HG02798 (cell line): ENCODE measurements around the gene IGSF21.

Experiments used
- ATAC-seq: cut with Tn5 transposase; IDR thresholded peaks from one replicate; pipeline ENCODE4 v1.9.1; 2021; ENCODE audit warnings: mild to moderate bottlenecking; ENCODE audit not compliant: unreplicated experiment, poor library complexity

IGSF21 gene

DNA sequence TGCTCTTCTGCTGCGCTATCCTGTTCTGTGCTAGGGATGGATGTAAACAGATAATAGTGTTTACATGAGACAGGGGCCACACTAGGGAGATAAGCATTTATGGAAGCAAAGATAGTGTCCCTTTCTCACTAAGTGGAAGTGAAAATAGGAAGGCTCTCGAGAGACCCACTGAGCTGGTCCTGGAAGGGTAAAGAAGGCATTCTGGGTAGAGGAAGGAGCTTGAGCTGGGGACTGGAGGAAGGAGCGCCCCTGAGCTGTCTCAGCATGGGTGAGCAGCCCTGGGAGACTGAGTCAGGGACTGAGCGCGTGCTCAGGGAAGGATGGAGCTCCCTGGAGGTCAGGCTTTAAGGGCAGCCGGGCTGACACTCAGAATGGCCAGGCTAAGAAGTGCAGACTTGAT, 93.3 kb downstream of the IGSF21 start:
- ATAC-seq, result no peak

DNA sequence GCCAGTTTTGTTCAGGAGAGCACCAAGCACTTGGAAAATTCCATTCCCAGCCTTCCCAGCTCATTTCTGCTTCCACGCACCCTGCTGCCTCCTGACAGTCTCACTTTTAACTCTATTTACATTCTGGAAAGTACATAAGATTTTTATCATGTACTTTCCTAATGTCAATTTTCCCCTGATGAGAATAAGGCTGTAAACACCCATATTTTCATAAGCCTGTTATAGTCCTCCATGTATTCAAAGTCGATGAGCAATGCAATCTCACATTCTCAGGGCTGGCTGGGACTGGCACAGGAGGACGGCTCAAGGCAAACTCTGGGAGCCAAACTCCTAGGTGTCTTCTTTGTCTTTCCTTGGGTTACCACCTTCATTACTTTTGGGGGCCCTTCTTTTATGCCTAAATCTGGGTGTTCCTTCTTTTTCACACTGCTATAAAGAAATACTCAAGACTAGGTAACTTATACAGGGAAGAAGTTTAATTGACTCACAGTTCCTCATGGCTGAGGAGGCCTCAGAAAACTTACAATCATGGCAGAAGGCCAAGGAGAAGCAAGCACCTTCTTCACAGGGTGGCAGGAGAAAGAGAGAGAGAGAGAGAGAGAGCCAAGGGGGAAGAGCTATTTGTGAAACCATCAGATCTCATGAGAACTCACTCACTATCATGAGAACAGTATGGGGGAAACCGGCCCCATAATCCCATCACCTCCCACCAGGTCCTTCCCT, 94.6 kb downstream of the IGSF21 start:
- no peak for ATAC-seq

DNA sequence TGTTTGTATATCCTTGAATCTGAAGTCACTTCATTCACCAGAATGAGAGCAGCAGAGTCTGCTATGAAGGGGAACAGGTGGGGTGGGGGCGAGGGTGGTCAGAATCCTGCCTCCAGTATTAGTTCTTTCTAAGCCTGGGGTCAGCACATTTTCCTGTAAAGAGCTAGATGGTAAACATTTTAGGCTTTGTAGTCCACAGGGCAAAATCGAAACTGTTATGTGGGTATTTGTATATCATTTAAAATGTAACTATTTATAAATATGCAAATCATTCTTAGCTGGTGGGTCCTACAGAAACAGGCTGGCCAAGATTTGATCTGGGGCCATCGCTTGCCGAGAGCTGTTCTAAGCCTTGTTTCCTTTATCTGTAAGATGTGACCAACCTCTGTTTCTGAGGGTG, 96.0 kb downstream of the IGSF21 start:
- no peak for ATAC-seq

DNA sequence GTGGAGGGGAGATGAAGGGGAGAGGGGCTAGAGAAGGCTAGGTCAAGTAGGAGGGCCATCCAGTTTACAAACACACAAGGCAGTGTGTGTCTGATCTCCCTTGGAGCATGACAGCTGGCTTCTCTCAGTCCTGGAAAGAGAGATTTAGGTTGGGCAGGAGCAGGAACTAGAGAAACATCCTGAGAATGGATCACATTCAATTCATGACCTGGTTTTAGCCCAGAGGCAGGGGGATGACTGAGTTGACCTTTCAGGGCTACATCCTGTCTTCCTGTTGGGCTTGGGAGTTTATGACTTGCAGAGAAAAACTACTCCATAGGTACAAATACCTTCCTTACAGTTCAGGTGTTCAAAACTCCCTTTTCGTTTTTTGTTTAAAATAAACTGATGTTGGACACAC, 97.0 kb downstream of the IGSF21 start:
- no peak for ATAC-seq

DNA sequence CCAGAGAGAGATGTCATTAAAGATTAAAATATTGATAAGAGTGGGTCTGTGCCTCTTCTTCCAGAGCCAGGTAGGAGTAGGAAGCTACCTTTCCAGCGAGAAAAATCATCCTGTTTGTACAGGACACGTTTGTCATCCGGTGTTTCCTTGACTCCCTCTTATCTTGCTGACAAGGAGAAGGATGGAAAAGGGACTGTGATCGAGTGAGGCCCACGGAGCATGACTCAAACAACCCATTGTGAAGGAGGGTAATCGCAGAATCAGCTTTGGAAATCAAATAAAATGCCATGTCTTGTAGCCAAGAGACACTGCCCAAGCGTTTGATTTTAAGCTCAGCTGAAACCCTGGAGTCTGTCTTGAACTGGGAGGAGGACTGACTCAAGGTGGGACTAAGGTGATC, 97.7 kb downstream of the IGSF21 start:
- ATAC-seq, result no peak

DNA sequence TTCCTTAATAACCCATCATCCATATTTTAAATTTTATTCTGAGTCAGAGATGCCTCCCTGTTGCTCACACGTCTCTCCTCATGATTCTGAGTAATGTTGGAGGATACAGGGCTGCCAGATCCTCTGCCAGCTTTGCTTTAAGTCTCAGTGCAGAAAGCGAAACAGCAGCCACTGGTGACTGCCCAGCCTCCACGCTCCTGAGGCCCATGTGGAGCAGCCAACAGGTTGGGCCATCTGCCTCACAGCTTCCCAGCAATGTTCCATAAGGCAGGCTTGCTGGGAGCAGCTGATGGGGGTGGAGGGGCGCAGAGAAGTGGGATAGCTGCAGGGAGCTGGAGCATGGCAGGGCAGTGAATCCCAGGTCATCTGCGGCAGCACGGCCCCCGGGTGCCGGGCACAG, 104.2 kb downstream of the IGSF21 start:
- ATAC-seq, result no peak

DNA sequence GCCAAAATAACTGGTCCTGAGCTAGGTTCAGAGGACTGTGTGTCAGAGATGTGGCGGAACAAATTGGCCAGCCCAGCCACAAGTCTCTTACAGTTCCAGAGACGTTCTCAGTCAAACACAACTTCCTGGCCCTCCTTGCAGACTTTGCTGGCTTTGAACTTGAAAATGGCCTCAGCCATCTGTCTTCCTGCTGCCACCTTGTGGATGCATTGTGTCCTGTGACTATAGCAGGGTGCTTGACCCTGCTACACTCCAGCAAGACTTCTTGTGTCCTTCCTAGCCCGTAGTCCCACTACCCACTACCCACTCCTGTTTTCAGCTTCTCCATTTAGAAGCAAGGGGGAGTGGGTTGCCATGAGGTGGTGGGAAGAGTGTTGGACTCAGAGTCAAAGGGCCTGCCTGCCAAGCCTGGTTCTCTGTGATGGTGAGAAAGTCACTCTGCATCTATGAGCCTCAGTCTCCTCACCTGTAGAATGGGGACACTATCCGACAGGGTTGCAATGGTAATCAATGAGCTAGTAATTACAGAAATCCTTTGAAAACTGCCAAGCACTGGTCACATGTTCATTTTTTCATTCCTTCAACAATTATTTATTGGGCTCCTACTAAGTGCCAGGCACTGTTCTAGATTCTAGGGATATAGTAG, 109.9 kb downstream of the IGSF21 start:
- no peak for ATAC-seq

DNA sequence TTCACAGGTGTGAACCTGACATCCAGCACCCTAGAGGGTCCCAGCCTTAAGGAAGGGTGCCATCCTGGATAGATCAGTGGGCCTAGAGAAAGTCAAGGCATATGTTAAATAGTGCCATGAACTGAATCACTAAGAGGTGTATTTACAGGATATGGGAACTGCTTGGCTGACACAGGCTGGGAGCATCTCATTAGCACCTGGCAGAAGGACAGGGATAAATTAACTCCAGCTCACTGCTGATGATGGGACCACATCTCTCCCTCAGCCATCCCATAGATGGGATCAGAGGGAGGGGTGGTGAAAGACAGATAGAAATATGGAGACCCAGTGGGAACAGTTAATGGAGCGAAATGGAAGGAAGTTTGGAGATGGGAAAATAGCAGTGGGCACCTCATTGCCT, 122.0 kb downstream of the IGSF21 start:
- no peak for ATAC-seq

DNA sequence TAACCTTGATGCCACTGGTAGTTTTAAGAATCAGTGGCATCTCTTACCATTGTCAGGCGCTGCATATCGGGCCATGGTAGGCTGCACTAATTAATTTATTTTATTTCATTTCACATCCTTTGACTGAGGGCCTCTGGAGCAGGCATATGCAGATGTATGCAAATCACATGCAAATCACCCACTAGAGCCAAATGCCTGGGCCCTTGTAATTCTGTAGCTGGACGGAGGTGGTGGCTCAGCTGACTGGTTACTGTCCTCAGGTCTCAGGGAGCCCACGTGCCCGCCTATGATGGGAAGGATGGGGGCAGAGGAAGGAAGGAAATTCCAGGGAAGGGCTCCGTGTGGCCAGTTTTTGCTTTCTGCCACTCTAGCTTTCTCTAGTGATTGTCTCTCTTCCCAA, 122.7 kb downstream of the IGSF21 start:
- no peak for ATAC-seq

DNA sequence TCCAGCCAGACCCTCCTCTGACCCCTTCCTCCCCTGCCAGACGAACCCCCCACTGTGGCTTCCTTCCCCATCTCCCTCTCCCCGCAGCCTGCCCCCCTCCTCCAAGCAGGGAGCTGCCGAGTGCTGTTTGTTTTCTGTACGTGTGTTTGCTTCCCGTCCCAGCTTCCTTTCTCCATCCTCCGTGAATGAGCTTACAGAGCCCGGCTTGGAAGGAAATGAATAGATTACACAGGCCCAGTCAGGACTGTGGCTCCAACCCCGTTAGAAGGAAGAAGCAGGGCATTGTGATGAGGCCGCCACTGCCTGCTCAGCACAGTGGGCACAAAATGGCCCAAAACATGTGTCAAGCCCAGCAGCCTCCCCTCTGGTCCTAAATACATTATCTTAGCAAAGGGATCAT, 123.2 kb downstream of the IGSF21 start:
- no peak for ATAC-seq

DNA sequence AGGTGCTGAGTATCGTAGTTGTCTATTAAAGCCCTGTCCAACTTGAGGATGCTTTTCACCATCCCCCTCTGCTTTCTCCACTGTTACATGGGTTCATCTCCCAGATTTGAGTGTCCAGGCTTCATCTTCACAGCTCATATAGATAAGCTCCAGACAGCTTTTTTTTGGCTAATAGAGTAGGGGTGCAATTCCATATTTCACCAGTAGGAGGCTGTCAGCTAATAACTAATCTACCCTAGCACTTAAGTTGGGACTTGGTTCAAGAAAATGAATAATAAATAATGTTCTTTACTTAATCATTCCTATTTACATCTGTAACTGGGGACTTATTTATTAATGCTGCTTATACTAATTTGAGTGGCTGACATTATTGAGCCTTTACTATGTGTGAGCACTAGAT, 124.5 kb downstream of the IGSF21 start:
- no peak for ATAC-seq

DNA sequence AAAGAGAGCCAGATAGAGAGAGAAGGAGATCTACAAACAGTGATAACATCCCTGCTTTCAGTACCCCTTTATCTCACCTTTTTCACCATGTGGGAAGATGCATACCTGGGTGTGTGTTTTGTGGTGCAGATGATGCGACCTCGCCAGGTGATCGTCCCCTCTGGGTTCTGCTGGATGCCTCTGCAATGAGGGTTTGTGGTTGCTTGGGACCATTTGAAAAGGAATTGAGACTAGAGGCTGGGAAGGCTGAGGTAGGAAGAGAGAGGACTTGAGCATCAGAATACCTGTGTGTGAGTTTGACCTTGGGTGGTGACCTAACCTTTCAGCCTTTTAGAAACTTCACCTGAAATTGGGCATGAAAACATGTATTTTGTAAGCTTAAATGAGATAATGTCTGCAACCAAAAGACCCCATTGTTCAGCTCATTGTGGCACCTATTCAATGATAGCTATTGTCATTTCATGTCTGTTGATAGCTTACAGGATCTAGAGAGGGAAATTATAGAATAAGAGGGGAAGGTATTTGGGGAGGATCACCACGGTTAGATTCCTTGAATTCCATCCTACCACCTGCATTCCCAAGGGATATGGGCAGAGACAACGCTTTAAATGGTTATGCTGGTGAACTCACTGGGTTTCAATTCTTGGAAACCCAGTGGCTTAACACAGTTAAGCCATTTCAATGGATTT, 125.7 kb downstream of the IGSF21 start:
- no peak for ATAC-seq

DNA sequence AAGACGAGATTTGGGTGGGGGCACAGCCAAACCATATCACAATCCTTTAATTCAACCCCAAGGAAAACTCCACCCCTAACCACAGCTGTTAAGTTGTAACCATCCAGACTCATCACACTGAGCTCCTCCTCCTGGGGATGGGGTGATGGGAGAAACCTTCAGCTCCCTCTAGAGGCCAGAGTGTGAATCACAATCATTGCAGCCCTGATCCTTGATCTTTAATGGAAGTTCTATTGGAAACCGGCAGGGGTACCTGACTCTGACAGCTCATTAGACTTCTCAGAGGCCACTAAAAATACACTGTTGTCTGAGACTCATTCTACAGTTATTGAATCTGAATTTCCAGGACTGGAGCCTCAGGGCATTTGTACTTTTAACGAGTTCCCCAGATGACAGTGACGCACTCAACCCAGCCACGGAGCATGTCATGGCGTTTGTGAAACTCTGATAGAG, 127.2 kb downstream of the IGSF21 start:
- ATAC-seq, result no peak

DNA sequence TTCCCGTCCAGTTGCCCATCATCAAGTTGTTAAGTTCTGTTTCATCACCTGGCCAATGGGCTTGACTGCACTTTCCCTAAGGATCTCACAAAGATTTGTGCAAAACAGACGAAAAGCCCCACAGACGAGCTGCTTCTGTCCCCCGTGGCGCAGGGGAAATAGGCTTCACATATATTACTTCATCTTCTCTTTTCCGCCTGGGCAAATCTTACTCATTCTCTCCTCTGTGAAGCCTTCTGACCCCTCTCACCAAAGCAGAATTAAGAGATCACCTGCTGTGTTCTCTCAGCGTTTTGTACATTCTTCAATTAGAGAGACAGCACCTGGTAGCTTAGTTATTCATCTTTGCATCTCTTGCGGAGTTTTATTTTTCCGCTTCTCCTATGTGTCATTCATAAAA, 129.8 kb downstream of the IGSF21 start:
- ATAC-seq, result no peak

DNA sequence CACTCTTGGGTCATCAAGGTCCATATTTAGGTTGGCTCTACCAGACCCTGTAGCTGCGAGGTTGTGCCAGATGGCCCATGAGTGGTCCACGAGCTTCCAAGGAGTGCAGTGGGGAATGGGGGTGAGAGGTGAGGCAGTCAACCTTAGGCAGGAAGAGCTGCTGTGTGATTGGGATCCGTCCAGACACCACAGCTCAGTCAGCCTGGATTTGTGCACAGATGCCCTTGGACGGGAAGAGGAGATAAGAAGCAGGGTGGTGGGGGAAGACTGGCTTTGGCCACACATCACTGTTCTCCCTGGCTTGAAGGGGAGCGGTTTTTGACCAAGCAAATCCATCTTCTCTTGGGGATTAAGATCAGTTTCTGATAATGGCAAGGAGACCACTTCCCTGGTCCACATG, 130.6 kb downstream of the IGSF21 start:
- ATAC-seq, result no peak

DNA sequence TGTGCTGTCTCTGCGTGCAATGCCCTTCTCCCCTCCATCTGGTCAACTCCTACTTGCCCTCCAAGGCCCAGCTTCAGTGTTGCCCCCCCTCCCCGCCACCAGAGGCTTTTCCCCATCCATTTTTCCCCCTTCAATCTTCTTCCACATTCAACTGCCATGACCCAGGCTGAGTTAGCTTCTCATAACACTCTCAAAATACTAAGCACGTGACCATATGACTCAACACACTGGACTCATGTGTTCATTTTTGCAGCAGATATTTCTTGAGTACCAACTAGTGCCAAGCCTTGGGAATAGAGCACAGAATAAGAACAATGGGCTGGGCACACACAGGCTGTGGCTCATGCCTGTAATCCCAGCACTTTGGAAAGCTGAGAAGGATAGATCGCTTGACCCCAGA, 132.1 kb downstream of the IGSF21 start:
- no peak for ATAC-seq

DNA sequence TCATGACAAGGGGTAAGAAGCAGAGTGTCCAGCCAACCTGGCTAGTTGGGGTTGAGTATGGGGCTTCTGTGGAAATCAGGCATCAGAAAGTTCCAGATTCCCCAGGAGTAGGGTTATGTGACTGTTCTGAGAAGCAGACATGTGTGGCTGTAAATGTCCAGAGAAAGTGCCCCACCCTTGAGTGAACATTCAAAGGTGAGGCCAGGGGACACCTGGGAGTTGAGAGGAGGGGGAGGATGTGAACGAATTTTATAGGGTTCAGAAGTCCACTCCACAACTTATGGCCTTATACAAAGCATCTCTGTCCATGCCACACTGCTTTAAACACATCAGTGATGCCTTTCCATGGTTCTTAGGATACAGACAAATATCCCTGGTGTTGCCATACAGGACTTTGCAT, 133.3 kb downstream of the IGSF21 start:
- no peak for ATAC-seq

DNA sequence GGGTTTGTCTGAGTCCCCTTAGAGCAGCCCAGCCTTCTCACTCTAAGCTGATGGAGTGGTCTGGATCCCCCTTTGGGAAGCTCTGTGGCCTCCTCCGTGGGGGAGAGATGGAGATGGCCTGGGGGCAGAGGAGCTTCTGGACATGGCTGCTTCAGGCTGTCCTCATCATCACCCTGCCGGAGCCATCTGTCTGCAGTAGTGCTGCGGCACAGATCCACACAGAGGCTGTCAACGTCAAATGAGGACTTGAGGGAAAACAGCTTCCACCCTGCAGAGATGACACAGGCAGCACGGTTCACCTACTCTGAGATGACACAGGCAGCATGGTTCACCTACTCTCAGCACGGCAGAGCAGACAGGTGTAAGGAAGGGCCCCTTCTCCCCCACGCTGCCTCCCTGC, 134.3 kb downstream of the IGSF21 start:
- ATAC-seq, result no peak

DNA sequence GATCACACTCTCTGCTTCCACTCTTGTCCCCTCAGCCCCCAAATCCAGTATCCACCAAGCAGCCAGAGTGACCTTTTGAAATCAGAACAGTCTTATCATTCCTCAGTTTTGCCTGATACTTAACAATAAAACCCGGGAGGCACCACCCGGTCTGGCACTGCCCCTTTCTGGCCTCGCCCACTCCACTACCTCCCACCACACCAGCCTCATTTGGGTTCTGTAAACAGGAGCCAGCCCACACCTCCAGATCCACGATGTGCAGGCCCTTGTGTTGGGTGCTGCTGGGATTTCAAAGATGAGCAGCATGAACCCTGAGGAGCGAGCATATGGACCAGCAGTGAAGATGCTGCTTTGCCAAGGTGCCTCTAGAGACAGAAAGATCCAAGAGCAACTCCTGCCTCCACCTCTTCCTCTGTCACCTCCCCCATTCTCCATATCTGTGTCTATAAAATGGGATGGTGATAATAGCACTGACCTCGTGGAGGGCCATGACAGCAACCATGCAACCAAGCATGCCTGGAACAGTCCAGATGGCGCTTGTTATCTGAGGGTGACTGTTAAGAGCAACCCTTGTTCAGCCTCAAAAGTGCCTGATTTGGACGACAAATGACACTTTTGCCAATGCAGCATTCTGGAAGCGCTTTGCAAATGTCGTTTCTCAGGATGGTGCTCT, 136.0 kb downstream of the IGSF21 start:
- no peak for ATAC-seq

DNA sequence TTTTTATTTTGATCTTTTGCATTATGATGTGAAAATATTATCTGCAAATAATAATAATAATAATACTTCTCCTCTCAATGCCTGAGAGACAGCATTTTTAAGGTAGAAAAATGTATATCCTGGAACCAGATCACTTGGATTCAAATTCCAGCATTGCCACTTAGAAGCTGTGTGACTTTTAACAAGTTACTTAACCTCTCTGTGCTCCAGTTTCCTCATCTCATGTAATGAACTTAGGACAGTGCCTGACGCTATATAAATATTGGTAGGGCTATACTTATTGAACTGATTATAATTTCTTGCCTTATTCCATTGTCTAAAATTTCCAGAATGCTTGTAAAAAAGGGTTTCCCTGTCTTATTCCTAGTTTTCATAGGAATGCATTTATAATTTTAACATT, 137.2 kb downstream of the IGSF21 start:
- ATAC-seq, result no peak

DNA sequence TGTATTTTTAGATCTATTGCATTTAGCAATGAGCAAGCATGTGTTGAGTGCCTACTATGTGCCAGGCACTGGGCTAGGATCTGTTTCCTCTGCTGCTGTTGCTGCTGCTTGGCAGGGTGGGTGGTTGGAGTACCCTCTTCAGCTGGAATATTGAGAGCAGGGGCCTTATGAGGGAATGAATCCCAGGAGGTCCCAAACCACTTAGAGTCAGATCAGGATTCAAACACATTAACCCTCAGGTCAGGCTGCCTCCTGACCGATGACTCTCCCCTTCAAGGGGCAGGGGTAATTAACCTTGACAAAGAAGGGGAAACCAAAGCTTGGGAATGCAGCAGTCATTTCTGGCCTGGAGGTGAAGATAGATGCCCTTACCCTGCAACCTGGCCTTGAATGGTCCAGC, 138.0 kb downstream of the IGSF21 start:
- ATAC-seq, result no peak
